SW 1271 (cell line): Measurements from ENCODE around the gene MSI2.

Source experiments
- DNase-seq, 2 experiments: peaks; one replicate each; lab custom pipeline; 2025; lab: John Stamatoyannopoulos, UW

The MSI2 gene

GRCh38 chr17:57540596-57540995, 284.3 kb downstream of the MSI2 start:
- DNase-seq = no peak

DNA sequence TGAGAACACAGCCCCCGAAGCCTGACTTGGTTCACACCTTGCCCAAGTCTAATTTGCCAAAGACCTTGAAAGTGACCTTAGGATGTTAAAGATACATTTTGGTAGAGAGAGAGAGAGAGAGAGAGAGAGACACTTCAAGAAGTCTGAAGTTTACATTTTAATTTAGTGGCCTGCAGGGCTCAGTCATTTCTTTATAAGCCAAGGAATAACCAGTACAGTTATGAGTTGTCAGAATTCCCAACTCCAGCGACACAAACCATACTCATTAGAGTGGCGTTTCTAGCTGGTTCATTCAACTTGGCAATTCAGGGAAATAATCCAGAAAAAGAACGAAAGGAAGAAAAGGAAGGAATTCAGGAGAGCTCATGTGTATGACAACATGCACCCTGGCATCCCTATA, 284.7 kb downstream of the MSI2 start:
- no peak for DNase-seq

GRCh38 chr17:57541472-57542394, 285.4 kb downstream of the MSI2 start:
- DNase-seq = no peak

GRCh38 chr17:57542510-57542909, 286.2 kb downstream of the MSI2 start:
- DNase-seq = no peak

GRCh38 chr17:57543230-57543629, 286.9 kb downstream of the MSI2 start:
- no peak for DNase-seq

DNA sequence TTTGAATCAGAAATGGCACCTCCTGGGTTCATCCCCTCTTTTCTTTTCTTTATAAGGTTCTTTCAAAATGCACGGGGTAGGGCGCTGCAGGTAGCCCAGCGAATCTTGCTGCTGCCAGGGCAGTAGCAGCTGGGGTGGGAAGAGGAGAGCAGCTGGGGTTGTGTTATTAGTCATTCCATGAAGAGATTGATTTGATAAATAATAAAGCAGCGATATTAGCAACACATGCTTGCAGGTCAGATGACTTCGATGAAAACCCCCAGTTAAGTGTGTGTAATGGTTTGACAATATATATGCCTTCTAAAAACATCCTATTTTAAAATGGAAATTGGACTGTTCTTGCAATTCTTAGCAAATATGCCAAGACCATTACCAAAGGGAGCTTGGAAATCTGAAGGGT, 288.1 kb downstream of the MSI2 start:
- no peak for DNase-seq

GRCh38 chr17:57544834-57545463, 288.6 kb downstream of the MSI2 start:
- no peak for DNase-seq

DNA sequence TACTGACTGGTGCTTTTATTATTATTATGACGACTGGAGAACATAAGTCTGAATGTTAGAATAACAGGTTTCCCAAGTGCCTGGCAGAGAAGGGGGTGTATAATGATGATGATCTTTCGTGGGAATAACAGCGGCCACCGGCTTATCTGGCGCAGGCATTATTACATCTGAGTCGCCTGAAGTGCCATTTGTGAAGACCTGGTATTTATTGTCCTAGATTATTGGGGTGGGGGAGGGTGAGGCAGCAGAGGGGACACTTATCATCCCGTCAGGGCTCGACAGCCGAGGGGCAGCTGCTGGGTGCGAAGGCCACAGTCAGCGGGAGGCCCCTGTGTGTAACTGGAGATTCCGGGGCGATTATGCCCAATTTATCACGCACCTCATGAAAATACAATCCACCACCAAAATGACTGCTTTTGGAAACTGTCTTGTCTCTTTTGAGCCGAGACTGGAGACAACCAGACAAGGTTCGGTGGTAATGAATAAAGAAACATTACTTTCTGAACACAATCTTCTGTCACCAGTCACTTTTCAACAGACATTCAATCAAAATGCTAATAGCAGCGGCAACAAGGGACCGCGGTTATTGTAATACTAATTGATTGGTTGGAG, 289.5 kb downstream of the MSI2 start:
- no peak for DNase-seq

DNA sequence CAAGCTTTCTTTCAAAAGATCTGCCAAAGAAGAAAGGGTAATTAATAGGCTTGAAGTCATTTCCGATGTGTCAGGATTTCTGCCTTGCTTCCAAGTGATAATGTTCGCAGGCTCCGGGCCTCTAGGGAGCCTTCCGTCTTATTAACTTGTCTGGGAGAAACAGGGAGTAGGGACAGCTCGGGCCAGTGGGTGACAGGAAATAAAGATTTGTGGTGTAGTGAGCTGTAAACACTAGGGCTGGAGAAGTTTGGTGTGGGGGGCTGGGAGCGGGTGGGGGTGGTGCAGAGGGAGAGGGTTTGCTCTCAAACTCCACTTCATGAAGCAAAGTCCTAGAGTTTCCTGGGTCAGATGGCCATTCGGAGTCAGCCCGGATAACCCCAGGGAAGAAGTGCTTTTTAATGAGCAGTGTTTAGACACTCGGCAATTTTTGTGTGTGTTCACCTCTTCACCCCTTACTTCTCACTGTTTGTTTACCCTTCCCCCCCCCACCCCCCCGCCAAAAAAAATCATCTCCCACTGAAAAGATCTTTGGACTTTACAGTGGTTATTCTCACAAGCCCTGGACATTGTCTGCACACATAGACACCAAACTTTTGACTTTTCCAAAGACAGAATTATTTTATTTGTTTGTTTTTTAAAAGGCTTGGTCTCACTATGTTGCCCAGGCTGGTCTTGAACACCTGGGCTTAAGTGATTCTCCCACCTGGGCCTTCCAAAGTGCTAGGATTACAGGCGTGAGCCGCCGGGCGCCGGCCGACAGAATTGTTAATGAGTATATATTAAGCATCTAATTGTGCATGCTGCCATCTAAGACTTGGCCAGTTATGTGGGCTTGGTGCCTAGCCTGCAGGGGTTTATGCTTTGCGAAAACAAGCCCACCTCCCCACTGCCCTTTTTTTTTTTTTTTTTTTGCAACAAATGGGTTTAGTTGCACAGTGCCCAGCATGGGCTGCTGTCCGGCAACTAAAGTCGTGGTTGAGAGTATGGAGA, 292.4 kb downstream of the MSI2 start:
- DNase-seq = no peak

DNA sequence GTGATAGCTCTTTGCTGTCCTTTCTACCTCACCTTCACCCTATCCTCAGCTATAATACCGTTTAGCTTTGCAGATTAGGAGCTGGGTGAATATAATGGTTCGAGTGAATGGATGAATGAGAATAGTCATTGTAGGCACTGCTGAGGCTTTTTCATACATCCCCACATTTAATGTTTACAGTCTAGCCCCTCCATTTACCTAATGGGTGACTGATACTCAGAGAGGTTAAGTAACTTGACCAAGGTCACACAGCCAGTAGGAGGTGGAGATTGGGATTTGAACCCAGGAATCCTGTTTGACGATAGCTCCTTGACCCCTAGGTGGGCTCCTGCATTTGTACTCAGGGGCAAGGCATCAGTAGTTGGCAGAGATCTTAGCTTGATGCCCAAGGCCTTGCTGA, 293.1 kb downstream of the MSI2 start:
- DNase-seq = no peak

DNA sequence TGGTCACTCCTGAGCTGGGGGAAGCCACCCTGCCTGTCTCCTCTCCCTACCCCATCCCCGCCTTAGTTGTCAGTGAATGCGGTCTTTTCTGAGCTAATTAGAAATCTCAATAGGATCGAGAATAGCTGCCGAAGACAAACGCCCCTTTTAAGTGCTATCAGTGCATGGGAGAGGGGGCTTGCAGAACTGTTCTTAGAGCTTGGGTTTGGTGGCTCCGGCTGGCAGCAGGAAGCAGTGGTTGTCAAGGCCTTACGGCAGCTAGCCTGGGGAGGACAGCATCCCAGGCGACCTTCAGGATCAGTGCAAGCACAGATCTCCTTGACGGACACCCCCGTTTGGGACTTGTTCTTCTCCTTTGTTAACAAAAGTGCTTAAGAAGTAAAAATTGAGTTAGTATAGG, 293.7 kb downstream of the MSI2 start:
- DNase-seq = no peak

- no peak for DNase-seq
Observed at GRCh38 chr17:57550668-57551315, 294.5 kb downstream of the MSI2 start.

DNA sequence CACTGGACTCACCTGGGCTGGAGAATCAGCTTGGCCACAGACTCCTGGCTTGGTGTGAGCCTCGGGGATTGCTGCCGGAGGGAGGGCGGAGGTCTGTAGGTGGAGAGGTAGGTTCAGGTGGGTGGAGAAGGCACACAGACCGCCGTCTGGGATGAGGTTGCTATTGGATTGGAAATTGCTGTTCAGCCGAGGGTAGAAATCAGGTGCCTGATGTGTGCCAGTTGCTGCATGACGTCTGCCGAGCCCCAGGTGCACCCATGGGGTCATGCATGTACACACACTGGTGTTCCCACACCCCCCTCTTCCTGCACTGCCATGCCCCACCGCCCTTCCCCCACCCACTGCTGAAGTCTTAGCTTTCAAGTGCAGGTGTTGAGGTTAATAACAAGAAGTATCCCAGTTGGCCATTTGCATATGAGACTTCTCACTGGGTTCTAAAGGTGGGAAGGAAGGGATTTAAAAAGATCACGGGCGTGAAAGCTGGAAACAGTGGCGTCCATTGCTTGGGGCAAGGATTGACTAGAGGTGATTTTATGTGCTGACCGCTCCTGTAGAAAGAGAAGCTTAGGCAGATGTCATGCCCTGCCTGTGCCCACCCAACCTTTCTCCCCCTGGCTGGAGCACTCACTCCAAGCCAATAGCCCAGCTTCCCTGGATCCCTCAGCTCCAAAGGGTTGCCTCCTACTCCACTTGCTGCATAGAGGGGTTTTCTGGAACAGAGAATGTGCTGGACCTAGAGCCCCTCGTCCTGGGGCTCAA, 295.2 kb downstream of the MSI2 start:
- no peak for DNase-seq

DNA sequence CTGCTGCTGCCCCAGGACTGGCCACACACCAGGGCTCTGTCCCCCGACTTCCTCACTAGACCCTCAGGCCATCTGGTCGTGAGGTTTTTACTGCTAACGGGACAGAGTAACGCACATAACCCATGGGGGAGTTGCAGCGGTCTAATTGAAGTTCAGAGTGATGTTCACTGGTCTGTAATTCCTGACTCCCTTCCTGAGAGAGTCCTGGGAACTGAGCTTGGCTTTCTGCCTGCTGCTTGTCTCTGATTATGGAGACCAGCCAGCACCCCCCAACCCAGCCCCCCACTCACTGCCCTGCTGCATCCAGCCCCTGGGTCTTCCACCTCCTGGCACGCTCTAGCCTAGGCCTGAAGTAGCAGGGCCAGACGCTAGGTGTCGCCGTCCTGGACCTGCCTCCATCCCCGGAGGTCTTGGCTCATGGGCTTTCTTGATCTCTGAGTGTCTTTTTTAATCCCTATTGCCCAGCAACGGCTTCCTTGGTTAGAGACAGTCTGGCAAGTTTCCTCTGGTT, 295.8 kb downstream of the MSI2 start:
- DNase-seq = no peak

DNA sequence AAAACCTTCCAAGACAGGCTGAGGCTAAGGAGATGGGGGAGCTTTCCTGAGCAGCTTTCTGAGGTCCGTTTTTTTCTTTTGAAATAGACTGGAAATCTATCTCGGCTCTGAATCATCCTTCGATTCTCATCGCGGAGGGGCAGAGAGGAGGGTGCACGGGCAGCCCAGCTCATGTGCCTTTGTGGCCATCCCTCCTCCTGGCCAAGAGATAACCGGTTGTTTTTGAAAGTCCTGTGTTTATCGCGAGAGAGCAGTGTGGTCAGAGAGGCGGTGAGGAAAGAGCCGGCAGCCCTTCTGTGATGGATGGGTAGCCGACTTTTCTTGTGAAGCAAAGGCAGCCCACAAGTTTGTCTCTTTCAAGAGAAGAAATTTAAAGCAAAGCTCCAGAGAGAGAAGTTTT, 297.2 kb downstream of the MSI2 start:
- DNase-seq = no peak

DNA sequence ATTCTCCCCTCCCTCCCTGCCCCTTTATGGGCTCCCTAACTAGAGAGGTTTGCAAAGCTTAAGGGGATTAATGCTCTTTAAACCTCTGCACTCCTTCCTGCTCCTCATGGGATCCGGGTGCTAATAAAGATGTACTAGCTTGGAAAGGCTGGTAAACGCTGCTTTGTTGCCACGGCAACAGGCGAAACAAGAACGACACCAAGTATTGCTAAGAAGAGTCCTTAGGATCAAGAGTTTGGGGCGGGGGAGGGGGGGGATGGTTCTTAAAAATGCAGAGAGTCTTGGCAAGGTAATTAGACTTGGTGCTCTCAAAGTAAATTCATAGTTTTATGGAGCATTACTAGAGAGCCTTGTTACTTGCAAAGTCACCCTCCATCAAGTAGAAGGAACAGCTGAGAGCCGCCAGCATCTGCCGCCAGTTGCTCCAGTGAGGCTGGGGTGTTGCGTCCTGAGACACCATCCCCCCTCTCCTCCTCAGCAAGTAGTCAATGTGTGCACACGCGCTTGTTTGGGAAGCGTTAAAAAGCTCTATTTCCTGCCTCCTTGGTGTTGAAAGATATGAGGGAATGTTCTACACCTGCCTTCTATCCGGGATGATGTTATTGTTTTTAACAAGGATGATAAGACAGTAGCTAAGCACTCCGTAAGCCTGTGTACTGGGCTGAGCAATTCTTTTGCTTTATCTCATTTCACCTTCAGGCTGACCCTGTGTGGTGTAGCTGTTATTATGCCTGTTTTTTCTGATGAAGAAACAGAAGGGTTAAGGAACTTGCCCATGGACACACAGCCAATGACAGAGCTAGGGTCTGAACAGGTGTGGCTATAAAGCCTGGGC, 297.9 kb downstream of the MSI2 start:
- DNase-seq = no peak

GRCh38 chr17:57554826-57555635, 298.7 kb downstream of the MSI2 start:
- no peak for DNase-seq

GRCh38 chr17:57555636-57556175, 299.4 kb downstream of the MSI2 start:
- no peak for DNase-seq
